ENCODE data around the gene SOBP.

Gene SOBP

DNA sequence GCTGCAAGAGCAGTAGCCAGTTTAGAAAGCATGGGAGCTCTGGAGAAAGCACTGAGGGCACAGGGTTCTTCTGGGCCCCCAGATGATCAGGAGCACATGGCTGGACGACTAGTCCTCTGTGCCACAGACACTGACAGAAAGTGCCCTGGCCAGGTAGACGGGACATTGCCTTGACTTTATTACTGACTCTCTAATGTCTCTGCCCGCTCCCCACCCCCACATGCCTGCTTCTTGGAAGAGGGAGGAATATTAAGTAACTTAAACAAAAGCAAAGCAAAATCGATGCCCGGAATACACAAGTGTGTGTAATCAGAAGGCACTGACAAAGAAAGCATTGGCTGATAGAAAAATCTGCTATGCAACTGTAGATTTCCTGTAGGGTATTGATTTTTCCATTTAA lies 99.3 kb downstream of the SOBP start:
- Histone ChIP-seq H3K4me2 (ENCODE audit: low read length, poor library complexity, severe bottlenecking) (no peak overlapping the region), H3K23ac (ENCODE audit: low read length in 2 of 2) (no peak overlapping the region), H4K91ac (ENCODE audit: low read length) (no peak overlapping the region), H3K36me3 (ENCODE audit: control insufficient read depth in 1 of 2, insufficient read depth in 2 of 2, low read depth in 1 of 2, low read length in 2 of 2) (peaks cover 0 to 18% of the 10 kb centered on the region in 2 experiments), H3K9ac (ENCODE audit: low read length) (no peak overlapping the region), H2AK5ac (ENCODE audit: low read length, severe bottlenecking) (no peak overlapping the region), H3K4me1 (ENCODE audit: control insufficient read depth, insufficient read depth, low read depth, low read length) (no peaks in the 10 kb centered on the region), H4K8ac (ENCODE audit: low read length) (no peak overlapping the region), H3K27me3 (ENCODE audit: control insufficient read depth in 1 of 2, insufficient read depth in 1 of 2, low read length in 2 of 2) (peaks cover 0 to 30% of the 10 kb centered on the region in 2 experiments), H3K79me1 (replicated peaks; ENCODE audit: low read length, poor library complexity, severe bottlenecking) (no peaks in the 10 kb centered on the region), H3K4ac (ENCODE audit: low read depth in 1 of 2, low read length in 2 of 2) (no peak overlapping the region), H2BK12ac (ENCODE audit: low read length in 2 of 2) (no peak overlapping the region), H2BK5ac (ENCODE audit: low read depth, low read length, poor library complexity, severe bottlenecking) (no peak overlapping the region), H2AFZ (ENCODE audit: low read depth, low read length) (no peak overlapping the region), H3K14ac (ENCODE audit: low read length in 2 of 2) (no peak overlapping the region), H2BK15ac (ENCODE audit: low read depth, poor library complexity, severe bottlenecking) (no peak overlapping the region), H3K18ac (ENCODE audit: low read depth in 1 of 2, low read length in 2 of 2) (no peak overlapping the region), H2BK120ac (ENCODE audit: low read depth, low read length) (no peak overlapping the region), H3K4me3 (ENCODE audit: insufficient read depth in 1 of 2, low read depth in 1 of 2, low read length in 2 of 2) (no peak overlapping the region), H3K9me3 (ENCODE audit: control insufficient read depth, low read length) (no peaks in the 10 kb centered on the region), H3K27ac (ENCODE audit: low read length, poor library complexity, severe bottlenecking) (no peak overlapping the region)
- WGBS = 98% methylated on average over 4 of the region's 5 CpGs
- no peak for DNase-seq

DNA sequence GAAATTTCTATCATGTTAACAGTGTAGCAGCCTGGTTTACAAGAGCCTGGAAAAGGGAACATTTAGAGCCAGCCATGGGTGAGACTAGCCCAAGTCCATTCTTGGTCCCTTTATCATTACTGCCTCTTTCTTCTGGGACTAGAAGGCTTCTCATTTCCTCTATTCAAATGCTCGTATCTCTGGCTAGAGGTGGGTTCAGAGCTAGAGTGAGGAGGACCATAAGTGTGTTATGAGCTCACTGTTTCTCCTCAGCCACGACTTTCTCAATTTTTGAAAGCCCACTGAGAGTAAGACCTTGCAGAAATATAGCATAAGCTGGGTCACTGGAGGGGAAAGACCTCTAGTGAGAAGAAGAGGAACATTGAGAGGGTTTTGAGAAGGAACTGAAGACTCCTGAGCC lies 100.0 kb downstream of the SOBP start:
- 93% methylated on average over 2 of the region's 2 CpGs for WGBS
- Histone ChIP-seq H2AK5ac (ENCODE audit: low read length, severe bottlenecking) (no peak overlapping the region), H3K4me1 (ENCODE audit: control insufficient read depth, insufficient read depth, low read depth, low read length) (no peaks in the 10 kb centered on the region)

DNA sequence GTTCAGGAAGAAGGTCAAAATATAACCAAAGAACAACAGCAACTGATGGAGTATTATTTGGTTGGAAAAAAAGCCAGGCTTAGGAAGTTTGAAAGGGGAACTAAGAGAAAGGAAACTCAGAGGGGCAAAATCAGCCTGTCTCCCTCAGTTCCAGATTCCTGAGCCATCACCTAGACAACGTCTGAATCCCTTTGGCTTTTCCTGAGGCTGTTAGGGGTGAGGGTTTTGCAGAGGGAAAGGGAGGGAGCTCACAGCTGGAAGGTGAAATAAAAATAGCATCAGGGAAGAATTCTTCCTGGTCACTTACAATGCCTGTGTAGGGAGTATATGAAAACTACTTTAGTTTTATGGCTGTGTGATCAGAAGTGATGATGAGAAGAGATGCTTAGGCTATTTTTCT lies 100.5 kb downstream of the SOBP start:
- Histone ChIP-seq H2BK120ac (ENCODE audit: low read depth, low read length) (no peak overlapping the region), H4K8ac (ENCODE audit: low read length) (no peak overlapping the region), H2BK5ac (ENCODE audit: low read depth, low read length, poor library complexity, severe bottlenecking) (no peak overlapping the region), H3K4me3 (ENCODE audit: insufficient read depth in 1 of 2, low read depth in 1 of 2, low read length in 2 of 2) (no peak overlapping the region), H3K23ac (ENCODE audit: low read length in 2 of 2) (no peak overlapping the region), H4K91ac (ENCODE audit: low read length) (no peak overlapping the region), H2AK5ac (ENCODE audit: low read length, severe bottlenecking) (no peak overlapping the region), H3K14ac (ENCODE audit: low read length in 2 of 2) (no peak overlapping the region), H2BK12ac (ENCODE audit: low read length in 2 of 2) (no peak overlapping the region), H3K36me3 (ENCODE audit: control insufficient read depth in 1 of 2, insufficient read depth in 2 of 2, low read depth in 1 of 2, low read length in 2 of 2) (peaks cover 0 to 18% of the 10 kb centered on the region in 2 experiments), H3K9me3 (ENCODE audit: control insufficient read depth, low read length) (no peaks in the 10 kb centered on the region), H2BK15ac (ENCODE audit: low read depth, poor library complexity, severe bottlenecking) (no peak overlapping the region), H3K4ac (ENCODE audit: low read depth in 1 of 2, low read length in 2 of 2) (no peak overlapping the region), H3K9ac (ENCODE audit: low read length) (no peak overlapping the region), H3K4me1 (ENCODE audit: control insufficient read depth, insufficient read depth, low read depth, low read length) (no peaks in the 10 kb centered on the region), H2AFZ (ENCODE audit: low read depth, low read length) (no peak overlapping the region), H3K4me2 (ENCODE audit: low read length, poor library complexity, severe bottlenecking) (no peak overlapping the region), H3K79me1 (replicated peaks; ENCODE audit: low read length, poor library complexity, severe bottlenecking) (no peaks in the 10 kb centered on the region), H3K18ac (ENCODE audit: low read depth in 1 of 2, low read length in 2 of 2) (no peak overlapping the region), H3K27ac (ENCODE audit: low read length, poor library complexity, severe bottlenecking) (no peak overlapping the region), H3K27me3 (ENCODE audit: control insufficient read depth in 1 of 2, insufficient read depth in 1 of 2, low read length in 2 of 2) (peaks cover 0 to 30% of the 10 kb centered on the region in 2 experiments)
- WGBS = 30% methylated on average over 1 of the region's 1 CpG
- no peak for DNase-seq

More for the DNA sequence above, 100.0 kb downstream of the SOBP start:
- Histone ChIP-seq H3K4me3 (ENCODE audit: insufficient read depth in 1 of 2, low read depth in 1 of 2, low read length in 2 of 2) (no peak overlapping the region), H2BK15ac (ENCODE audit: low read depth, poor library complexity, severe bottlenecking) (no peak overlapping the region), H3K9ac (ENCODE audit: low read length) (no peak overlapping the region), H2AFZ (ENCODE audit: low read depth, low read length) (no peak overlapping the region), H3K36me3 (ENCODE audit: control insufficient read depth in 1 of 2, insufficient read depth in 2 of 2, low read depth in 1 of 2, low read length in 2 of 2) (peaks cover 0 to 18% of the 10 kb centered on the region in 2 experiments), H3K4me2 (ENCODE audit: low read length, poor library complexity, severe bottlenecking) (no peak overlapping the region), H2BK12ac (ENCODE audit: low read length in 2 of 2) (no peak overlapping the region), H2BK5ac (ENCODE audit: low read depth, low read length, poor library complexity, severe bottlenecking) (no peak overlapping the region), H2BK120ac (ENCODE audit: low read depth, low read length) (no peak overlapping the region), H3K79me1 (replicated peaks; ENCODE audit: low read length, poor library complexity, severe bottlenecking) (no peaks in the 10 kb centered on the region), H3K27me3 (ENCODE audit: control insufficient read depth in 1 of 2, insufficient read depth in 1 of 2, low read length in 2 of 2) (peaks cover 0 to 30% of the 10 kb centered on the region in 2 experiments), H4K91ac (ENCODE audit: low read length) (no peak overlapping the region), H3K18ac (ENCODE audit: low read depth in 1 of 2, low read length in 2 of 2) (no peak overlapping the region), H3K27ac (ENCODE audit: low read length, poor library complexity, severe bottlenecking) (no peak overlapping the region), H3K23ac (ENCODE audit: low read length in 2 of 2) (no peak overlapping the region), H3K9me3 (ENCODE audit: control insufficient read depth, low read length) (no peaks in the 10 kb centered on the region), H4K8ac (ENCODE audit: low read length) (no peak overlapping the region), H3K14ac (ENCODE audit: low read length in 2 of 2) (no peak overlapping the region), H3K4ac (ENCODE audit: low read depth in 1 of 2, low read length in 2 of 2) (no peak overlapping the region)
- DNase-seq = no peak

DNA sequence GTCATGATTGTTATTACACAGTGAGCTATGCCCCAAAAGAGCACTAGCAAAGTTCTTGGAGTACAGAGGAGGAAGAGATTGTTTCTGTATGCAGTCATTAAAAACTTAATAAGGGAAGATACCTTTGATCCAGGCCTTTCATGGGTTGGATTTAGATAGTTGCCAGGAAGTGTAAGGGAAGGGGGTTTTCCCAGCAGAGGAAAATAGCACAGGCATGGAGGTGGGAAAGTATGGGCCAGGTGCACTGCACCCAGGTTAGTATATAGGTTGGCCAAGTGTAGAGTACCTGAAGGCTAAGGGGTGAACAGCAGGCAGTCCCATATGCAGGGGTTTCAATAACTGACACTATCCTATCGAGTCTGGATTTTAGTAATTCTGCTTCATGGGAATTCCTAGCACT lies 101.4 kb downstream of the SOBP start:
- Histone ChIP-seq H4K91ac (ENCODE audit: low read length) (no peak overlapping the region), H3K9me3 (ENCODE audit: control insufficient read depth, low read length) (no peaks in the 10 kb centered on the region), H2BK120ac (ENCODE audit: low read depth, low read length) (no peak overlapping the region), H2BK12ac (ENCODE audit: low read length in 2 of 2) (no peak overlapping the region), H2AFZ (ENCODE audit: low read depth, low read length) (no peak overlapping the region), H3K36me3 (ENCODE audit: control insufficient read depth in 1 of 2, insufficient read depth in 2 of 2, low read depth in 1 of 2, low read length in 2 of 2) (peaks cover 0 to 18% of the 10 kb centered on the region in 2 experiments), H3K14ac (ENCODE audit: low read length in 2 of 2) (peak overlapping the region in 1 of 2 experiments; percentile 68), H3K27me3 (ENCODE audit: control insufficient read depth in 1 of 2, insufficient read depth in 1 of 2, low read length in 2 of 2) (peaks cover 0 to 25% of the 10 kb centered on the region in 2 experiments), H2BK5ac (ENCODE audit: low read depth, low read length, poor library complexity, severe bottlenecking) (no peak overlapping the region), H3K4me3 (ENCODE audit: insufficient read depth in 1 of 2, low read depth in 1 of 2, low read length in 2 of 2) (no peak overlapping the region), H3K79me1 (replicated peaks; ENCODE audit: low read length, poor library complexity, severe bottlenecking) (no peaks in the 10 kb centered on the region), H3K9ac (ENCODE audit: low read length) (no peak overlapping the region), H3K23ac (ENCODE audit: low read length in 2 of 2) (no peak overlapping the region), H2BK15ac (ENCODE audit: low read depth, poor library complexity, severe bottlenecking) (no peak overlapping the region), H3K27ac (ENCODE audit: low read length, poor library complexity, severe bottlenecking) (no peak overlapping the region), H2AK5ac (ENCODE audit: low read length, severe bottlenecking) (no peak overlapping the region), H3K4me1 (ENCODE audit: control insufficient read depth, insufficient read depth, low read depth, low read length) (no peaks in the 10 kb centered on the region), H3K4ac (ENCODE audit: low read depth in 1 of 2, low read length in 2 of 2) (no peak overlapping the region), H3K18ac (ENCODE audit: low read depth in 1 of 2, low read length in 2 of 2) (no peak overlapping the region), H3K4me2 (ENCODE audit: low read length, poor library complexity, severe bottlenecking) (no peak overlapping the region), H4K8ac (ENCODE audit: low read length) (no peak overlapping the region)
- no CpG with 5 or more reads among the region's 1 CpG for WGBS
- DNase-seq = no peak
